Stimulated activated CD8-positive, alpha-beta memory T cell treated with anti-CD3 and anti-CD28 coated beads, Interleukin-12 subunit alpha, Interleukin-12 subunit beta, amount 100 ng/mL, for 24 hours (primary cell): ENCODE data around the gene GPR17.

ENCODE experiments used
- DNase-seq: peaks from one replicate; pipeline ENCODE4 v3.0.0-alpha.2; 2020; ENCODE audit errors: extremely low read depth

Gene GPR17

DNA sequence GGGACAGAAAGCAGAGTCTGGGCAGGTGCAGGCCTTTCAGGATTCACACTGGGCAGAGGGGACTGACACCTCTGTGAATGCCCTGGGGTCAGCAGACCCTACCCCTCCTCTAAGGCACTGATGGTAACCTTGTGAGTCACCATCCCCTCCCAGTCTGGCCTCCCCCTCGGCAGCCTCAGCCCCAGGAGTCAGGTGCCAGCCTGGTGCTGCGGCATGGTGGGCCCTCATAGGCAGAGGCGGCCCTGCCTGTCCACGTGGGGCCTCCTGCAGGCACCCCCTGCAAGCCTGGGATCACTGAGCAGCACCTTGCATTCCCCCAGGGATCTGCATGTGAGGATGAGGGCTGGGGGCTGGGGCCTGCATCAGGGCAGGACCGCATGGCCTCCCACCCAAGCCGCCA lies 4.8 kb upstream of the GPR17 start:
- no peak for DNase-seq

- DNase-seq = no peak
Measured at GRCh38 chr2:127641846-127642507, 4.0 kb upstream of the GPR17 start.

GRCh38 chr2:127642706-127643438 lies 3.1 kb upstream of the GPR17 start:
- no peak for DNase-seq

DNA sequence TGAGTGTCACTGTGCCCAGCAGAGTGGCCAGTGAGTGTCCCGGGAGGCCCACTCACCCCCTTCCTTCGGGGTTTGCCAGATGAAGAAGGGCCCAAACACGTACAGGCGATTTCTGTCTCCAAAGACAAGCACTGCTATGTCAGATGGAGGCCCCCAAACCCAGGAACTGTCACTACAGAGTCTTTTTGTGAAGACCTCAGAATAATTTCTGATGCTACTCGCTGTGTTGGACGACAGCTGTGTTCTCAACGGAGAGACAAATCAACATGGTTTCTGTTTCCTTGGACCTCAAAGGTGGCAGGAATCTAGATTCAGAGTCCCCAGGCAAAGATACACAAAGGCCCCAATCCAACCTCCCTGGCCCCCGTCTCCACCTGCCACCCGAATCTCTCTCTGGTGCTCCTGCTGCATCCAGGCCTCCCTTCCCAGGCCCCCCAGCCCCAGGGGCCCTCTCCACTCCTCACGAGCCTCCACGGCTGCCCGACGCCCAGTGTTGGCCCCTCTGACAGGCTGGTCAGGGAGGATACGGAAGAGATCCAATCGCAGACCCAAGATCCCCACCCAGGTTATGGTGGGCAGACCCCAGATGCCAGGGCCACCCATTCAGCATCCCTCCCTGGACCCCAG lies 2.4 kb upstream of the GPR17 start:
- no peak for DNase-seq

DNA sequence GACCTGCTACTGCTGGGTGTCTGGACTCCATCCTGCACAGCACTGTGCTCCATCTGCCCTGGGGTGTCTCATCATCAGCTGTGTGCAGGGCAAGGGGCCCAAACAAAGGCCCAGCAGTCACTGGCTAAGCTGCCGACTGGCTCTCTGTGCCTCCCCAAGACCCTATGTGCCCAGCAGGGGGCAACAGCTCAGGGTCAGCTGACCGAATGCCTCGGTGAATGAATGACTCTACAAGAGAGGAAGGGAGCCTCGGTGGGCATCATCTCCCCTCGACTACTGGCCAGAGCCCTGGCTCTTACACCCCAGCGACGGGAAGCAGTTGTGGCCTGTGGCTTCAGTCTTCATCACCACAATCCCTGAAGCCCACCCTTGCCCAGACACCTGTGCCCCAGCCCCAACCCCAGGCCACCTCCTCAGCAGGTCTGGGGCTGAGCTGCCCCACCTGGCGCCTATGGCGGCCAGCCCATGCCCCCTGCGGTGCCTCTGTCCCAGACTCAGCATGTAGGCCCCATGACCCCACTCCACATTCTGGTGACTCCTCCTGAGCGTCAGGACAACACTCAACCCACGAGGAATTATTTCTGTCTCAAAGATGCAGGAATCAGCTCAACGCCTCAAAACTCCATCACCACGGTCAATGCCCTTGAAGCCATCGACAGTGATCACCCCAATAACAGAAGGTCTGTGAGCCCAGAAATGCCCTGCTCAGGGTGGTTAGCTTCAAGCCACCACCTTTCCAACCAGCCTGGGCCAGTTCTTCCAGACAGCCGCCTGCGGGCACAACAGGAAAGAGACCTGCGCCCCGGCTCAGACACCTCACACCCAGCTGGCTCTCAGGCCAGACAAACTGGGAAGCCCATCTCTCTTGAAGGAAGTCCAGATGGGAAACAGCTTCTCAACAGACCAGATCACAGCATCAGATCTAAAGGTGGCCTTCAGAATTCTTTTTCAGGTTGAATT lies 1.6 kb upstream of the GPR17 start:
- DNase-seq = no peak

- DNase-seq = no peak
Measured at GRCh38 chr2:127645026-127645394, 943 bp upstream of the GPR17 start.

GRCh38 chr2:127646487-127647241 lies 711 bp downstream of the GPR17 start:
- no peak for DNase-seq

- DNase-seq = no peak
Measured at GRCh38 chr2:127647242-127648190, 1.6 kb downstream of the GPR17 start.

DNA sequence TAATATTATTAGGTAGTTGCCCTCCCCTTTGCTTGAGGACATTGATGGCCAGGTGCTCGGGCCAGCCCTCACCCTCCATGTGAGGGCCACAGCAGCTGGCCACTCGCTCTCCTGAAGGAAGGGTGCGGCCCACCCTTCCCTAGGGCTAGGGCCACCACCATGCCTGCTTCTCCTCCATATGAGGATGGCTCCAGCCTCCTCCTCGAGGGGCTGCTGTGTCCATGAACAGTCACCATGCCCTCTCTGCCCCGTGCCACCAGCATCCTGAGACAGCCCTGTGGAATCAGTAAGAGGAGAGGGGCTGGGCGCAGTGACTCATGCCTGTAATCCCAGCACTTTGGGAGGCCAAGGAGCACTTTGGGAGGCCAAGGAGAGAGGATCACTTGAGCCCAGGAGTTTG lies 2.4 kb downstream of the GPR17 start:
- DNase-seq = no peak

DNA sequence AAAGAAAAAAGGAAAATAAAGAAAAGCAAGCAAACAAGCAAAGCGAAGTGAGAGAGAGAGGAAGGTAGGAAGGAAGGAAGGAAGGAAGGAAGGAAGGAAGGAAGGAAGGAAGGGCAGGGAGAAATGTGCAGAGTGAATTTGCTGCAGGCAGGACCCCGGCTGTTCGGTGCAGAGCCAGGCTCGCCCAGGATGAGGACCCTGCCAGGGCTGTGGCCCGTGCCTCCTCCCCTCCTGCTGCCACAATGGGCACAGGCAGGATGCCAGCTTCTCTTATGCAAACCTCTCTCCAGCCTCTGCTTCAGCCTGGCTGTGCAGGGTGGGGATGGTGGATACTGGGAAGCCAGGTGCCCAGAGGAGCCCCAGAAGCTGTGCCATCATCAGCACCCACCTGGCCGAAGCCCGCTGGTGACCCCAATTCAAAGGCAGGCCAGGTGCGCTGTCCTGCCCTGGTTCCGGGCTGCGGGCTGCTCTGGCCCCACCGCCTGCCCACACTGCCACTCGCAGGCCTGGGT lies 3.2 kb downstream of the GPR17 start:
- DNase-seq = no peak

GRCh38 chr2:127649684-127650040 lies 3.7 kb downstream of the GPR17 start:
- DNase-seq = peak; percentile 60

DNA sequence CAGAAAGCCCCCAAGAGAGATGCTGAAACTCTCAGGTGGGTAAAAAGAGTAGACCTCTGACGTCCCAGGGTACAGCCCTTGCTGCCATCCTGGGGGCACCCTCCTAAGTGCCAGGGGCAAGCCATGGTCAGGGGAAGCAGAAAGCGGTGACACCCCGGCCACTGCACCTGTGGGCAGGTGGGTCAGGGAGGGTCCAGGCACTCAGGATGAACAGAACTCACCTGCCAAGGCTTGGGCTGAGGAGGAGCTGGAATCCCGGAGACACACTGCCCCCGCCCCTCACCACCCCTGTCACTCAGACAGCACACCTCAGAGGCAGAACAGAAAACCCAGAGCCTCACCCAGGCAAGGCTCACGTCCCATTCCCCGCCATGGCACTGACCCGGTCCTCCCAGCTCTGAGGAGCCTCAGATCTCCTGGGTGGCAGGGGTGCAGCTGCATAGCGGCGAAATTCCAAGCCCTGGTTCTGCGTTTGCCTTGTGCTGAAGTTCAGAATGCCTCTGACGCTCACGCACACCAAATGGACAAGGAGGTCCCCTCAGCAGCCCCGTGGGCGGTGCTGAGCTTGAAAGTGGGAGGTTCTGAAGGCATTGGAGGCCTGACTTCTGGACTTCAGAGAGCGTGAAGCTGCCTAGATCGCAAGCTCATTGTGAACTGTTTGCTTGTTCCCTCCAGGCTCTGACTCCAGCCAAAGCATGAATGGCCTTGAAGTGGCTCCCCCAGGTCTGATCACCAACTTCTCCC lies 4.3 kb downstream of the GPR17 start:
- DNase-seq = no peak

DNA sequence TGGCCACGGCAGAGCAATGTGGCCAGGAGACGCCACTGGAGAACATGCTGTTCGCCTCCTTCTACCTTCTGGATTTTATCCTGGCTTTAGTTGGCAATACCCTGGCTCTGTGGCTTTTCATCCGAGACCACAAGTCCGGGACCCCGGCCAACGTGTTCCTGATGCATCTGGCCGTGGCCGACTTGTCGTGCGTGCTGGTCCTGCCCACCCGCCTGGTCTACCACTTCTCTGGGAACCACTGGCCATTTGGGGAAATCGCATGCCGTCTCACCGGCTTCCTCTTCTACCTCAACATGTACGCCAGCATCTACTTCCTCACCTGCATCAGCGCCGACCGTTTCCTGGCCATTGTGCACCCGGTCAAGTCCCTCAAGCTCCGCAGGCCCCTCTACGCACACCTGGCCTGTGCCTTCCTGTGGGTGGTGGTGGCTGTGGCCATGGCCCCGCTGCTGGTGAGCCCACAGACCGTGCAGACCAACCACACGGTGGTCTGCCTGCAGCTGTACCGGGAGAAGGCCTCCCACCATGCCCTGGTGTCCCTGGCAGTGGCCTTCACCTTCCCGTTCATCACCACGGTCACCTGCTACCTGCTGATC lies 4.9 kb downstream of the GPR17 start:
- DNase-seq = no peak

GRCh38 chr2:127651381-127651809 lies 5.4 kb downstream of the GPR17 start:
- no peak for DNase-seq

GRCh38 chr2:127651971-127652550 lies 6.1 kb downstream of the GPR17 start:
- DNase-seq = no peak

GRCh38 chr2:127652786-127653357 lies 6.9 kb downstream of the GPR17 start:
- no peak for DNase-seq

DNA sequence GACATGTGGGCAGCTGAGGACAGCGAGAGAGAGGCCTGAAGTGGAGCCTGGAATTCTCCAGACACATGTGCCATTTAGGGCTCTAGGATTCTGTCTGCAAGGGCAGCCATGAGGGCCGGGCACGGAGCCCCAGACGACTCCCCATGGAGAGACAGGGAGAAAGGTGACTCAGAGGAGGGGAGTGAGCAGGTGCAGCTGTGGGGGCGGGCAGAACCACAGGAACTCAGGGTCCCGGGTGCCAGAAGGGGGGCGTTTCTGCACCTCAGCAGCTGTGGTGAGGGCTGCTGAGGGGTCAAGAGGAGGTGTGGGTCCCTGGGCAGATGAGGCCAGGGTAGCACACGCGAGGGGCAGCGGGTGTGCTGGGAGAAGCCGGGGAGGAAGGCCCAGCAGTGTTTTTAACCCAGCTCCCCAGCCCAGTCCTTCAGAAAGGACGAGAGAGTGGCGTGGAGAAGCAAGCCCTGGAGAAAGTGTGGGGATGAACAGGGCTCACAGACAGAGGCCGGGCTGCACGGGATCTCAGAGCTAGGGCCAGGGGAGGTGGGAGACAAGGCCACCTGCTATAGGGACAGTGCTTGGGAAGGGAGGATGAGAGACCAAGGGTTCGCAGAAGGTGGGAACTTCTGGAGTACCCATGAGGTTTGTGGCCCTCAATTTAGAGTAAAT lies 7.6 kb downstream of the GPR17 start:
- no peak for DNase-seq
